Measurements from ENCODE around the gene TSPAN19.
A peak's percentile ranks its signal among the peaks of the same experiment; 100 is the strongest.
"Not testable (repeated sequence)": the region's sequence is repeated elsewhere in the genome, so short reads cannot be mapped to it uniquely, and the experiment has no call there.

Gene TSPAN19

GRCh38 chr12:85036234-85036707 is at the start of gene TSPAN19, which contains the start of gene LRRIQ1:
Gene TSPAN19, minus strand, starts transcription at chr12:85036277. Its CDS starts 6,331 bp downstream, at chr12:85029946.
Gene LRRIQ1, plus strand, starts transcription at chr12:85036351. Its CDS starts 1,826 bp downstream, at chr12:85038177.
- DNase-seq (ENCODE audit: low read depth in 2 of 2) = peak in 1 of 2 experiments; percentile 5

DNA sequence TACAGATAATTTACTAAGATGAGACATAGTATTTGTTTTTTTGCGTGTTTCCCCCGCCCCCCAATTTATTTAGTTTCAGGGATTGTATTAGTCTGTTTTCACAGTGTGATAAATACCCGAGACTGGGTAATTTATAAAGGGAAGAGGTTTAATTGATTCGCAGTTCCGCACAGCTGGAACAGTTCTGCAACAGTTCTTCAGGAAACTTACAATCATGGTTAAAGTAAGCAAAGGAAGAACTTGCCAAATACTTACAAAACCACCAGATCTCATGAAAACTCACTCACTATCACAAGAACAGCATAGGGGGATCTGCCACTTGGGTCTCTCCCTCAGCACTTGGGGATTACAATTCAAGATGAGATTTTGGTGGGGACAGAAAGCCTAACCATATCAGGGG is 49.0 kb upstream of the TSPAN19 start:
- no peak for DNase-seq (ENCODE audit: low read depth in 2 of 2)

GRCh38 chr12:85076688-85077430 is 40.8 kb upstream of the TSPAN19 start:
- DNase-seq (ENCODE audit: low read depth in 2 of 2) = no peak

DNA sequence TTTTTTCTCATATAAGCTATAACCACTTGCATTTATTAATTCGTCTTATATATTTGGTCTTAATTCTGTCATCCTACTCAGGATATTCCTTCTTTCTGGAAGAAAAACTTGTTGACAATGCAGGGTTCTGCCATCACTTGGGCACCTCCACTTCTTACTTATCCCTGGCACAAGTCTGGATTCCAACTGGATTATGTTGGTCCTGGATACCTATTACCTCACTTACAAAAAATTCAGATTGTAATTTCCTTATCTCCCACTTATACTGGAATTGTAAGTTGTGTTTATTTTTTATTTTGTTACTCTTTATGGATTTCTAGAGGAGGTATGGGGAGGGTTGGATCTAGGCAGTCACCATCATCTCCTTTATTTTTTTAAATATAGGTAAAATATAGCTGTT is 36.7 kb upstream of the TSPAN19 start:
- DNase-seq (ENCODE audit: low read depth in 2 of 2) = no peak

DNA sequence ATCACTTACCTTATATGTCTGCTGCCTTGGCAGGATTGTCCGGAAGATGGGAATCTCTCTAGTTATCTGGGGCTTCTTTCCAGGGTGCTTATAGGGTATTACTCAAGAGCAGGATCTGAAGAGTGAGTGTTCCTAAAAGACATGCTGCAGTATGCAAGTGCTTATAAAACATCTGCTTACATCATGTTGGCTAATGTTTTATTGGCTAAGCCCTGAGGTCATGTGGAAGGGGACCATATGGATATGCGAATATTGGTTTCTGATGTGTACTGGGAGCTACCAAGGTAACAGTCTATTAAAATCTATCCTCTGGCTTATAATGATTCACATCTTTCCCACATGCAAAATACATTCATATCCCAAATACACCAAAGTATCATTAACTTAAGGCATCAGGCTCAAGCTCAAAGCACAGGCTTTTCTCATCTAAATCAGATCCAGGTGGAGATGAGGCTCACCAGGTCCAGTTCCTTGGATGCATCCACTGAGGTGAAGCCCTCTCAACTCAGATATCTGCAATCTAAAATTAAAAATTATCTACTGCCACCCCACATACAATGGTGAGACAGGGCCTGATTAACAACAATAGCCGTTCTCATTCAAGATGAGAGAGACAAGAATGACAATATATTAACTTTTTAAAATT is 29.9 kb upstream of the TSPAN19 start:
- DNase-seq (ENCODE audit: low read depth in 2 of 2) = no peak

GRCh38 chr12:85060916-85061315 is 24.8 kb upstream of the TSPAN19 start:
- no peak for DNase-seq (ENCODE audit: low read depth in 2 of 2)

- DNase-seq (ENCODE audit: low read depth in 2 of 2) = no peak
Observed at GRCh38 chr12:85059594-85059993, 23.5 kb upstream of the TSPAN19 start.

GRCh38 chr12:85058339-85058738 is 22.3 kb upstream of the TSPAN19 start:
- no peak for DNase-seq (ENCODE audit: low read depth in 2 of 2)

DNA sequence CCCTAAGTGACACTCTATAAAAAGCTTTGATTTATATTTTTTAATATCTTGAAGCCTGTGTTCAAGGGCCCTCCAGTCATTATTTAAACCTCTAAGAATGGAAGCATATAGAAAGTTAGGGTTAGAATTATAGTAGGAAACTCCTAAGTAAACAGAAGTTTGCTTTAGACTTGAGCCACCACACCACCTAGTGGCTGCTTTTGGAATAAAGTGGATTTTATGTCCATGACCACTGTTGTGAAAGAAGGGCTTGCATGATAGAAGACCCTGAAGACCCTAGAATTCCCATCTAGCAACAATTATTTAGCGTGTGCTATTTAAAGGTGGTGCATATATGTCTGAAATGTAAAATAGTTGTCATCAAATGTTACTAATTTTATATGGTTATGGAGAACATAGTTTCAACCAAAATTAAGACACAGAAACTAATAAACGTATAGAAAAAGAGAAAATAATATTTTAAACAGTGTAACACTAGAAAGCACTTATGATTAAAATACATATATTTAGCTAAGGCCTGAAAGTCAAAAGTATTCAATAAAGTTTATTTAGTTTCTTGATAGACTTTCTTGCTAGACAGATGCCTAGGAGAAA is 21.4 kb upstream of the TSPAN19 start:
- peak in 1 of 2 experiments; percentile 10 for DNase-seq (ENCODE audit: low read depth in 2 of 2)

GRCh38 chr12:85043829-85044228 is 7.8 kb upstream of the TSPAN19 start:
- no peak for DNase-seq (ENCODE audit: low read depth in 2 of 2)

GRCh38 chr12:85041395-85041794 is 5.3 kb upstream of the TSPAN19 start:
- DNase-seq (ENCODE audit: low read depth in 2 of 2) = no peak

DNA sequence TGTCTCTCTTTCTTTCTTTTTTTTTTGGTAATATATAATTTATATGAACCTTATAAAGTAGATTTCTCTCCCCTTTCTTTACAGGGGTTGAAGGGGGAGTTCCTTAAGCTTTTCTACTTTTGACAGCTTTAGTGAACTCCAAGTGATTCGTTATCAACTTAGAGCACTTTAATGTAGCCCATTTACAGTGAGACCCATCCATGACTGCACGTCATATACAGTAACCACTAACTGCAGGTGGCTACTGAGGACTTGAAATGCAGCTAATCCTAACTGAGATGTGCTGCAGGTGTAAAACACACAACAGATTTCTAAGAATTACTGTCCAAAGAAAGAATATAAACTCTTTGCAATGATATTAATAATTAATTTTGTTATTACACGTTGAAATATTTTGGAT is 656 bp upstream of the TSPAN19 start:
- DNase-seq (ENCODE audit: low read depth in 2 of 2) = no peak

GRCh38 chr12:85029456-85029855 is 6.6 kb downstream of the TSPAN19 start:
- no peak for DNase-seq (ENCODE audit: low read depth in 2 of 2)

DNA sequence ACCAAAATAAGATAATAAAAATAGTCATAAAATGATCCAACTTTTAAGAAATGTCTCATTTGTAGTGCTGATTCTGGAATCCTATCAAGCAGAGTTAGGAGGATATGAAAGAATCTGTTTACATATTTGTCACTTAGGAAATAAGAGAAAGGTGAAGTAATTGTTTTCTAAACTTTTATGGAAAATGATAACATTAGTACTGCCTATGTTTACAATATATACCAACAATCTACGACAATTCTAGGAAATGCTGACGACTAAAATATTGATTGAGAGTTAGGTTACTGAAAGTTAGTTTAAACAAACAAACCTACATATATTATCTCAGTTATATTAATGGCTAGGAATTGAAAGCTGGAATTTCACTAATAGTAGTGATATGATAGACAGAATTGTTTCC is 18.0 kb downstream of the TSPAN19 start:
- no peak for DNase-seq (ENCODE audit: low read depth in 2 of 2)

GRCh38 chr12:85017618-85018017 is 18.5 kb downstream of the TSPAN19 start:
- DNase-seq (ENCODE audit: low read depth in 2 of 2) = no peak

- no peak for DNase-seq (ENCODE audit: low read depth in 2 of 2)
Observed at GRCh38 chr12:85017133-85017532, 18.9 kb downstream of the TSPAN19 start.

DNA sequence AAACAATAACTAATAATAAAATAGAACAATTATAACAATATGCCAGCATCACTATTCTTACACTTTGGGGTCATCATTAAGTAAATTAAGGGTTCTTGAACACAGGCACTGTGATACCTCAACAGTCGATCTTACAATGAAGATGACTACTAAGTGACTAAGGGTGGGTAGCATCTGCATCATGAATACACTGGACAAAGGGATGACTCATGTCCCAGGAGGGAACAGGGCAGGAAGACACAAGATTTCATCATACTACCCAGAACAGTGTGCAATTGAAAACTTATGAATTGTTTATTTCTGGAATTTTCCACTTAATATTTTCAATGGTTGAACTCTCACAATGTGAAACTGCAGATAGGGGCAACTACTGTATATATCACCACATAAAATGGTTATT is 19.7 kb downstream of the TSPAN19 start:
- DNase-seq (ENCODE audit: low read depth in 2 of 2) = no peak

DNA sequence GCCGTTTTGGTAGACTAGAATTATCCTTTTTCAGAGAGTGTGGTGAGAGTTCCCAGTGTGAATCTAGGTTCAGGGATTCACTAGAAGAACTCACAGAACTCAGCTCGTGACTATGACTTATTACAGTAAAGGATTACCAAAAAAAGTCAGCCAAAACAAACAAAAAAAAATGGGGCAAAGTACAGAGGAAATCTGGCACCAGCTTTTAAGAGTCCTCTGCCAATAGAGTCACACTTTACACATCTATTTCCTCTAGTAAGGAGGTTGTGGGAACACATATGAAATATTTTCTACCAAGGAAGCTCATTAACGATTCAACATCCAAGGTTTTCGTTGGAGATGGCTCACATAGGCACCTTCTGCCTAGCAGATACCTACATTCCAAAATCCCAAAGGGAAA is 28.2 kb downstream of the TSPAN19 start:
- no peak for DNase-seq (ENCODE audit: low read depth in 2 of 2)

- no peak for DNase-seq (ENCODE audit: low read depth in 2 of 2)
Observed at GRCh38 chr12:85006206-85006605, 29.9 kb downstream of the TSPAN19 start.

GRCh38 chr12:85005615-85006014 is 30.5 kb downstream of the TSPAN19 start:
- no peak for DNase-seq (ENCODE audit: low read depth in 2 of 2)

DNA sequence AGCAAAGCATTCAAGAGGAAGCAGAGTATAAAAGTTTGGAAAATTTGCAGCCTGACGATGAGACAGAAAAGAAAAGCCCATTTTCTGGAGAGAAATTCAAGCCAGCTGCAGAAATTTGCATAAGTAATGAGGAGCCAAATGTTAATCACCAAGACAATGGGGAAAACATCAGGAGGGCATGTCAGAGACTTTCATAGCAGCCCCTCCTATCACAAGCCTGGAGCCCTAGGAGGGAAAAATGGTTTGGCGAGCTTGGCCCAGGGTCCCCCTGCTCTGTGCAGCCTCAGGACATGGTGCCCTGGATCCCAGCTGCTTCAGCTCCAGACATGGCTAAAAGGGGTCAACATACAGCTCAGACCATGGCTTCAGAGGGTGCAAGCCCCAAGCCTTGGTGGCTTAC is 31.0 kb downstream of the TSPAN19 start:
- DNase-seq (ENCODE audit: low read depth in 2 of 2) = not testable (repeated sequence)

GRCh38 chr12:85004204-85004603 is 31.9 kb downstream of the TSPAN19 start:
- DNase-seq (ENCODE audit: low read depth in 2 of 2) = no peak

- no peak for DNase-seq (ENCODE audit: low read depth in 2 of 2)
Observed at GRCh38 chr12:85002778-85003296, 33.2 kb downstream of the TSPAN19 start.

All from stimulated activated CD4-positive, alpha-beta T cell treated with anti-CD3 and anti-CD28 coated beads, Interleukin-12 subunit alpha, Interleukin-12 subunit beta, amount 100 ng/mL, for 24 hours (primary cell).